SK-N-SH (cell line): ENCODE data around the gene ADGRL3.

ENCODE experiments used
- EZH2phosphoT487 ChIP-seq: fragments of 200-600 bp; sonication (generic); IDR thresholded peaks from 2 replicates; pipeline ENCODE4 v1.6.1; 2017; ENCODE audit warnings: low read depth, mixed run types, mild to moderate bottlenecking, antibody characterized with exemption, moderate library complexity, borderline replicate concordance
- POLR2AphosphoS5 ChIP-seq: IDR thresholded peaks from 2 replicates; pipeline ENCODE4 v1.6.1; 2012; ENCODE audit warnings: low read depth, low read length
- TF ChIP-seq, protein P1 (sequence below): fragments of 200-600 bp; sonication (generic); IDR thresholded peaks from 2 replicates; pipeline ENCODE4 v1.6.1; 2017; ENCODE audit warnings: antibody characterized with exemption, mild to moderate bottlenecking, moderate library complexity

DNA sequence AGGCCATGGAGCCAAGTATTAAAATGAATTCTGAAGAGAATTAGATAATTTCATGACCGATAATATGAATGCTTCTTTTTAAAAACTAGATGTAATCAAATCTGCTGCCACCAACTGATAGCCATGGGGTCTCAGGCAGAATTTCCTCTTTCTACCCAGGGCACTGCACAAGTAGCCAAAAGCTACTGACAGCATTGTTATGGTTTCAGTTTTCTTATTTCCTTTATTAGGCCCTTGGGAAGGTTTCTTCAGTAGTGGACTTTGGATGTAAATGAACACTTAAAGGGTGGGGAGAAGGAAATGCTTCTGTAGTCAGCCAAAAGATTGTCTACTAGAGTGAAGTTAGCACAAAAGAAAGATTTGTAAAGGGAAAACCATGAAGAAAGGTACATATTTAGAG lies 686.0 kb downstream of the ADGRL3 start:
- TF ChIP-seq, protein P1, sequence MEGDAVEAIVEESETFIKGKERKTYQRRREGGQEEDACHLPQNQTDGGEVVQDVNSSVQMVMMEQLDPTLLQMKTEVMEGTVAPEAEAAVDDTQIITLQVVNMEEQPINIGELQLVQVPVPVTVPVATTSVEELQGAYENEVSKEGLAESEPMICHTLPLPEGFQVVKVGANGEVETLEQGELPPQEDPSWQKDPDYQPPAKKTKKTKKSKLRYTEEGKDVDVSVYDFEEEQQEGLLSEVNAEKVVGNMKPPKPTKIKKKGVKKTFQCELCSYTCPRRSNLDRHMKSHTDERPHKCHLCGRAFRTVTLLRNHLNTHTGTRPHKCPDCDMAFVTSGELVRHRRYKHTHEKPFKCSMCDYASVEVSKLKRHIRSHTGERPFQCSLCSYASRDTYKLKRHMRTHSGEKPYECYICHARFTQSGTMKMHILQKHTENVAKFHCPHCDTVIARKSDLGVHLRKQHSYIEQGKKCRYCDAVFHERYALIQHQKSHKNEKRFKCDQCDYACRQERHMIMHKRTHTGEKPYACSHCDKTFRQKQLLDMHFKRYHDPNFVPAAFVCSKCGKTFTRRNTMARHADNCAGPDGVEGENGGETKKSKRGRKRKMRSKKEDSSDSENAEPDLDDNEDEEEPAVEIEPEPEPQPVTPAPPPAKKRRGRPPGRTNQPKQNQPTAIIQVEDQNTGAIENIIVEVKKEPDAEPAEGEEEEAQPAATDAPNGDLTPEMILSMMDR: no peak
- no peak for TF ChIP-seq POLR2AphosphoS5
- TF ChIP-seq EZH2phosphoT487: no peak
